ENCODE measurements around the gene CLEC17A.
A peak's percentile ranks its signal among the peaks of the same experiment; 100 is the strongest.
"Not testable (repeated sequence)": the region's sequence is repeated elsewhere in the genome, so short reads cannot be mapped to it uniquely, and the experiment has no call there.

Gene CLEC17A

DNA sequence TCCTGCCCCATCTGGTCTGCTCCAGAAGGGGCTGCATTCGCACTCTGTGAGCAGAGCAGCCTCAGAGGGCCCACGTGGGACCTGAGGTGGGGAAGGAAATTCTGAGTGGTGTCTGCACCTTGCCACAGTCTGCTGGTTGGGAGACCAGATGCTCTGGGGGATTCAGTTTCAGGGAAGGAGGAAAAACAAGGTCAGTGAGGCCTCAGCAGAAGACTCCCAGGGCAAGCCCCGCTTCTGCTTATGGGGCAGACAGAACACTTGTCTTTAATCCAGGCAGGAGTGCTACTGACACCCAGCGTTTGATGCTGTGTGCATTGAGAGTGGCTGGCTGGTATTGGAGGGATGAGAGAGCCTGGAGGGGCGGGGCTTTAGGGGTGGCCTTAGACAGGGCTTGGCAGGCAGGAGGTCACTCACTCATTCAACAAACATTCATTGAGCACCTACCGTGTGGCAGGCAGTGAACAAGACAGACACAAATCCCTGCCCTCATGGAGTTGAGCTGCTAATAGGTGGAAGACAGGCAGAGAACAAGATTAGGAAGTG, 4.9 kb upstream of the CLEC17A start:
- DNase-seq (ENCODE audit: low read depth, low spot score): no peak

DNA sequence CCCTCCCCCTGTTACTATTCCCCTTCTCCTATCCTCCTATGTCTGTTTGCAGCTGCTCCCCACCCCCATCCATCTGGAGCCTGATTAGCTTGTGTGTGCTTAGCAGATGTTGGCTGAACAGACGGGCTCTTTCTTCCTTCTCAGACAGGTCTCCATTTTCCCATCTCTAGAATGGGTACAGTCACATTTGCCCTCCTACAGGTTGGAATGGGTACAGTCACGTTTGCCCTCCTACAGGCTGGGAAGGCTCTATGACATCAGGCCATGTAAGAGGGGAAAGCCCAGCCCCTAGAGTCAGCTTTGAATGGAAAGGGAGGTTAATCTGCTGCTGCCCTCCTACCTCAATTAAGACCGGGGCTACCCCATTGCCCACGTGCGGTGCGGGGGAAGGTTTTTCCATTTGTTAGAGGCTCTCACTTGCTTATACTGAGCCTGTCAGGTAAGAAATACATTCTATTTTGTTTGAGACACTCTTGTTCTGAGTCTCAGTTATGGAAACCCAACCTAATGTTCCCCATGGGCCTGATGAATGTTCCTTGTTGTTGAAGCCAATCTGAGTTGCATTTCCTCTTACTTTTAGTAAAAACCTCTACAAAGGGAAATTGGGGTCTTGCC, 2.2 kb upstream of the CLEC17A start:
- no peak for DNase-seq (ENCODE audit: low read depth, low spot score)

DNA sequence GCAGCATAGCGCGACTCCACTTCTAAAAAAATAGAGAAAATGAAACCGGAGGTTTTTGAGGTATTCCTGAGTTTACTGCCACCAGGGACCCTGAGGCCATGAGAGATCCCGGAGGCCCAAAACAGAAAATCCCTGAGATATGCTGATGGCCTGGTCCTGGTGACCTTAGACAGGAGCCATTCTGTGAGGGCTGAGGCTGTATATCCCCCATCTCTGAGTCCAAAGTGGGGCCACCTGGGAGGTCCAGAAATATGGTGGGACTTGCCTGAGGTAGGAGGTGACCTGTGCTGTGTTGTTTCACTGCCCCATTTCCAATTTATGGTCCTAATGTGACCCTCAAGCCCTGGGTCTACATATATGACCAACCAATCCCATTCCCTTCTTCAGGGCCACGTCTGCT, 1.5 kb downstream of the CLEC17A start:
- not testable (repeated sequence) for DNase-seq (ENCODE audit: low read depth, low spot score)

DNA sequence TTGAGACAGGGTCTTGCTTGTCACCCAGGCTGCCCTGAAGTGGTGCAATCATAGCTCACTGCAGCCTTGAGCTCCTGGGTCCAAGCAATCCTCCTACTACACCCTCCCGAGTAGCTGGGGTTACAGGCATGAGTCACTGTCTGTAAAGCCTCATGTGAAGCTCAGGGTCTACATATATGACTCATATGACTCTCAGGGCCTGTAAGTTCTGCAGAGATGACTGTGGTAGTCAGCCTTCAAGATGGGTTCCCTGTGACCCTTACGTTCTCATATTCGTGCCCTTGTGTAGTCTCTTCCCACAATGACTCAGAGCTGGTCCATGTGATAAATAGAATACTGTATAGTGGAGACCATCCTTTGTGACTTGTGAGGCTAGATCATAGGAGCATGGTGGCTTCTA, 2.3 kb downstream of the CLEC17A start:
- not testable (repeated sequence) for DNase-seq (ENCODE audit: low read depth, low spot score)

DNA sequence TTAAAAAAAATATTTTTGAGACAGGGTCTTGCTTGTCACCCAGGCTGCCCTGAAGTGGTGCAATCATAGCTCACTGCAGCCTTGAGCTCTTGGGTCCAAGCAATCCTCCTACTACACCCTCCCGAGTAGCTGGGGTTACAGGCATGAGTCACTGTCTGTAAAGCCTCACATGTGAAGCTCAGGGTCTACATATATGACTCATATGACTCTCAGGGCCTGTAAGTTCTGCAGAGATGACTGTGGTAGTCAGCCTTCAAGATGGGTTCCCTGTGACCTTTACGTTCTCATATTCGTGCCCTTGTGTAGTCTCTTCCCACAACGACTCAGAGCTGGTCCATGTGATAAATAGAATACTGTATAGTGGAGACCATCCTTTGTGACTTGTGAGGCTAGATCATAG, 6.5 kb downstream of the CLEC17A start:
- DNase-seq (ENCODE audit: low read depth, low spot score): not testable (repeated sequence)

DNA sequence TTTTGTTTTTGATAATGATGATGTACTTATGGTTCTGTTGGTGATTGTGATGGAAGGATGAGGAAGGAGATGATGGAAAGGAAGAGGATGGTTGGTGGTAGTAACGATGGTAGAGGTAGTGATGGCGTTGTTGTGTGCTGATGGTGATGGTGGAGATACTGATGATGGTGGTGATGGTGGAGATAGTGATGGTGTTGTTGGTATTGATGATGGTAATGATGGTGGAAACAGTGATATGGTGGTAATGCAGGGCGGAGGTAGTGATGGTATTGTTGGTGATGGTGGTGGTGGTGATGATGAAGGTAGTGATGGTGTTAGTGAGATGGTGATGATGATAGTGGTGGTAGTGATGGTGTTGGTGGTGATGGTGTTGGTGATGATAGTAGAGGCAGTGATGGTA, 12.7 kb downstream of the CLEC17A start:
- DNase-seq (ENCODE audit: low read depth, low spot score): no peak

DNA sequence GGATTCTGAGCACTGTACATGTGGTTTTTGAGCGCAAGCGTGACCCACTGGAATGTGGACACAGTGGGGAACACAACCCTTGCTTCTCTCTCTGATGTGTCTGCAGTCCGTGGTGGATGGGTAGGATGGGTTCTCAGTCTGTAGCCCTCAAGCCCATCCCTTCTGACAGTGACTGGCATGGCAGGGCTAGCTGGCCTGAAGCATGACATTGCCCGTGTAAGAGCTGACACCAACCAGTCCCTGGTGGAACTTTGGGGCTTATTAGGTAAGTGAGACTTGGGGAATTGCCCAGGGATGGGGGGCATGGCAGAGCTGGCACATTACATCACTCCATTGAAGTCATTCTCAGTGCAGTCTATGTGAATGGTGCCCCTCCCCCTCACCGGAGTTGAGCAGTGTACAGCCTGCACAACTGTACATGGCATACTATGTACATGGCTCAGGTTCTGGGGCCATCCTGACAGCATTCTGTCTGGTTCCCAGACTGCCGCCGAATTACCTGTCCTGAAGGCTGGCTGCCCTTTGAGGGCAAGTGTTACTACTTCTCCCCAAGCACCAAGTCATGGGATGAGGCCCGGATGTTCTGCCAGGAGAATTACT, 16.8 kb downstream of the CLEC17A start:
- DNase-seq (ENCODE audit: low read depth, low spot score): no peak

DNA sequence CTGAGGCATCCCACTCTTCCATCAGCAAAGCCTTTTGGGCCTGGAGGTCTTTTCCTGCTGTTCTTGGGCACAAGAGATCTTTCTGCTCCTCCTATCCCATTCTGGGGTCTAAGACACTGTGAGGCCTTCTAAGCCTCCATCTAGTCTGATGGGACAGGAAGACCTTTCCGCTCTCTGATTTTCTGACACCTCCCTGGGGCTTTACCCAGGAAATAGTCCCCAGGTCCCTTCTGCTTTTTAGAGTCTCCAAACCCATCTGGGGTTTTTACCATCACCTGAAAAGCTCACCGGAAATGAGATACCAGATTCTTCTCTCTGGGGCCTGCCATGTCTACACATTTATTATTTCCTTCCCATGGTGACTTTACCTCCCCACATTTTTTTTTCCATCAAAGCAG, 21.1 kb downstream of the CLEC17A start:
- no peak for DNase-seq (ENCODE audit: low read depth, low spot score)

DNA sequence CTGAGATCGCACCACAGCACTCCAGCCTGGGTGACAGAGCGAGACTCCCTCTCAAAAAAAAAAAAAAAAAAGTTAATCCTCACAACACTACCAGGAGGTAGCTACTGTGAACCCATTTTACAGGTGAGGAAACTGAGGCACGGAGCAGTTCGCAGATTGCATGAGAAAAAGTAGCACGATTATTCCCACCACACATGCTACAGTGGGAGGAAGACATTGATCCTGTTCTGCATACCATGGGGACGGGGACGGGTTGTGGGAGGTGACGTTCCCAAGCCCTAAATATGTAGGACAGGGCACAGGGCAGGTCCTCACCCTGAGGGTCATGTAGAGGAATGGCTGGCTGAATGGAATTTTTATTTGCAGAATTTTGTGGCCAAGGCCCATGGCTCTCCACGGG, 23.7 kb downstream of the CLEC17A start:
- no peak for DNase-seq (ENCODE audit: low read depth, low spot score)

DNA sequence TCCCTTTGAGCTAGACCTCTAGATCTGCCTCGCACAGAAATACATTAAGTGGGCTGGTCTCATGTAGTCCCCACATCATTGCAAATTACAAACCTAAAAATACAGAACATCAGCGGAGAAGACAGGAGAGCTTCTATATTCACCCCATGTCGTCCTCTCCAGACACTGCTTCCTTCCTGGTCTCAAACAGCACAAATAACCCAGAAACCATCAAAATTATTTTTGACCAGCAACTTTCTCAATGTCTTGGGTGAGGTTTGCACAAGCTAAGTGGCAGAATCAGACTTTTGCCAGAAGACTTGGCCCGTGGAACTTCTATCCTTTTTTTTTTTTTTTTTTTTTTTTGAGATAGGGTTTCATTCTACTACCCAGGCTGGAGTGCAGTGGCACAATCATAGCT, 28.2 kb downstream of the CLEC17A start:
- no peak for DNase-seq (ENCODE audit: low read depth, low spot score)

DNA sequence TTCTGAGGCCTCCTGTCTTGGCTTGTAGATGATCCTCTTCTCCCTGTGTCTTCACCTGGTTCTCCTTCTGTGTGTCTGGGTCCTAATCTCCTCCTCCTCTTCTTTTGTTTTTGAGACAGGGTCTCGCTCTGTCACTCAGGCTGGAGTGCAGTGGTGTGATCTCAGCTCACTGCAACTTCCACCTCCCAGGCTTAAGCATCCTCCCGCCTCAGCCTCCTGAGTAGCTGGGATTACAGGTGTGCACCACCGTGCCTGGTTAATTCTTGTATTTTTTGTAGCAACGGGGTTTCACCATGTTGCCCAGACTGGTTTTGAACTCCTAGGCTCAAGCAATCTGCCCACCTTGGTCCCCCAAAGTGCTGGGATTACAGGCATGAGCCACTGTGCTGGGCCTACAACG, 29.4 kb downstream of the CLEC17A start:
- DNase-seq (ENCODE audit: low read depth, low spot score): not testable (repeated sequence)

DNA sequence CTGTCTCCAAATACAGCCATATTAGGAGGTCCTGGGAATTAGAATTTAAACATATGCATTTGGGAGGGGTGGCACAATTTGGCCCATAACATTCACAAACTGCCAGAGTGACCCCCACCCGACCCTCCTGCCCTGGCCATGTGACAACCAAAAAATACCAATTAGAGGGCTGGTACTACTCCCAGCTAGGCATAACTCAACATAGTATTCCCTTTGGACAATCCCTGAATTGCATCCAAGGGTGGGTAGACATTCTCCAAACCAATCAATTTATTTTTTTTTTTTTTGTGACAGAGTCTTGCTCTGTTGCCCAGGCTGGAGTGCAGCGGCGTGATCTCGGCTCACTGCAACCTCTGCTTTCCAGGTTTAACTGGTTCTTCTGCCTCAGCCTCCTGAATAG, 29.8 kb downstream of the CLEC17A start:
- DNase-seq (ENCODE audit: low read depth, low spot score): no peak

DNA sequence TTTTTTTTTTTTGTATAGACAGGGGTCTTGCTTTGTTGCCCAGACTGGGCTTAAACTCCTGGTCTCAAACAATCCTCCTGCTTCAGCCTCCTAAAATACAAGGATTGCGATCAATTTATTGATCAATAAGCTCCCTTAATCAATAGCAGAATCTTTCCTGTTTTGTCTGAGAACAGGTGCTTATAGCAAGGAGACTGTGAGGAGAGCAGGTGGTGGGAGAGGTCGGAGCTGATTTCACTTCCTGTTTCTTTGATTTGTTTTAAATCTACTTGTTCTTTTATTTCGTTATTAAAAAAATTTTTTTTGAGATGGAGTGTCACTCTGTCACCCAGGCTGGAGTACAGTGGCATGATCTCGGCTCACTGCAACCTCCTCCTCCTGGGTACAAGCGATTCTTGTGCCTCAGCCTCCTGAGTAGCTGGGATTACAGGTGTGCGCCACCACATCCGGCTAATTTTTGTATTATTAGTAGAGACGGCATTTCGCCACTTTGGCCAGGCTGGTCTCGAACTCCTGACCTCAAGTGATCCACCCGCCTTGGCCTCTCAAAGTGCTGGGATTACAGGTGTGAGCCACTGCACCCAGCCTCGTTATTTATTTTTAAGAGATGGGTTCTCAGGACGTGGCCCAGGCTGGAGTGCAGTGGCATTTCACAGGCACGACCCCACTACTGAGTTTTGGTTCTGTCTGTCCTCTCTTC, 30.7 kb downstream of the CLEC17A start:
- DNase-seq (ENCODE audit: low read depth, low spot score): not testable (repeated sequence)

DNA sequence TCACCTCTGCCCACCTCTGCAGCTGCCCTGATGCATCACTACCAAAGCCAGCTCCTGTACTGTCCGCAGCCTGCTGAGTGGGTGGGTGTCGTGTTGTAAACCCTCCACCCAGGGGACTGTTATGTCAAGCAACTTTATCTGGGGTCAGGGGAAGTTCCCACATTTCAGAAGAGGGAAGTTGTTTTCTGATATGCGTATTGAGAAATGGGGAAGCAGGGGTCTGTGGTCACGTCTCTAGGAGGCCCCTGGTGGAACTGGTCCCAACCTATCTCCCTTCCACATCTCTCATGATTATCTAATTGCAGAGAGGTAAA, 31.2 kb downstream of the CLEC17A start:
- DNase-seq (ENCODE audit: low read depth, low spot score): no peak

DNA sequence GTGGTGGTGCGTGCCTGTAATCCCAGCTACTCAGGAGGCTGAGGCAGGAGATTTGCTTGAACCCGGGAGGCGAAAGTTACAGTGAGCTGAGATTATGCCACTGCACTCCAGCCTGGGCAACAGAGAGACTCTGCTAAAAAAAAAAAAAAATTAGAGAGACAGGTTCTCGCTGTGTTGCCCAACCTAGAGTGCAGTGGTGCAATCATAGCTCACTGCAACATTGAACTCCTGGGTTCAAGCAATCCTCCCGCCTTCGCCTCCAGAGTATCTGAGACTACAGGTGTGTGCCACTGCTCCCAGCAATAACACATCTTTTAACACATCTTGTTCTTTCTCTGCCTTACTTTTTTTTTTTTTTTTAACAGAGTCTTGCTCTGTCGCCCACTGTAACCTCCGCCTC, 32.7 kb downstream of the CLEC17A start:
- no peak for DNase-seq (ENCODE audit: low read depth, low spot score)

DNA sequence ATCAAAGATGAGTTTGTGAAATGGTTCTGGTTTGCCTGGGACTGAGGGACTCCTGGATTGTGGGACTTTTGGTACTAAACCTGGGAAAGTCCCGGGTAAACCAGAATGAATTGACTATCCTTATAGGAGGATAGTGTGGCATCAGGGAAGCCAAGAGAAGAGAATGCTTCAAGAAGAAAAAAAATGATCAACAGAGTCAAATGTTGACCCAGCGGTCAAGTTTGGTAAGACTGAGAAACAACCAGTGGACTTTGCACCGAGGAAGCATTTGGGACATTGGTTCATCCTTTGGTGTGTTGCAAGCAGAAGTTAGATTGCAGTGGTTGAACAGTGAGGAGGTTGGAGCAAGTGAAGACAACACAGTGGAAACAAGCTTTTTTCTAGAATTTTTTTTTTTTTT, 33.5 kb downstream of the CLEC17A start:
- no peak for DNase-seq (ENCODE audit: low read depth, low spot score)

DNA sequence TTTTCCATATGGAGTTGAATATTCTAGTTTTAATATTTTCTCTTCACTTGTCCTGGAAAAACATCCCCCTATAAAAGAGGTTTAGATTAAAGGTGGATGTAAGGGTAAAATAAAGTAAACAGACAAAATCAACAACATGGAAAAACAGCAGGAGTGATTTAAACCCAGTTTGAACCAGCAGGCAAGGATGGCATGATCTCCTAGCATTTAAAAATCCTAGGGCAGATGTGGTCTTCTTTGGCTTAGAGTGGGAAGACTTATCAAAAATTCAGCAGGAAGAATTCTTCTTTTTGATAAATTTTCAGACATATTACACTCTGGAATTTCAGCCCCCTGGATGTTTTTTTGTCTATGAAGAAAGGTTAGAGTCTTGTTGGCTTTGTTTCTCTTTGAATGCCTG, 36.5 kb downstream of the CLEC17A start:
- no peak for DNase-seq (ENCODE audit: low read depth, low spot score)

DNA sequence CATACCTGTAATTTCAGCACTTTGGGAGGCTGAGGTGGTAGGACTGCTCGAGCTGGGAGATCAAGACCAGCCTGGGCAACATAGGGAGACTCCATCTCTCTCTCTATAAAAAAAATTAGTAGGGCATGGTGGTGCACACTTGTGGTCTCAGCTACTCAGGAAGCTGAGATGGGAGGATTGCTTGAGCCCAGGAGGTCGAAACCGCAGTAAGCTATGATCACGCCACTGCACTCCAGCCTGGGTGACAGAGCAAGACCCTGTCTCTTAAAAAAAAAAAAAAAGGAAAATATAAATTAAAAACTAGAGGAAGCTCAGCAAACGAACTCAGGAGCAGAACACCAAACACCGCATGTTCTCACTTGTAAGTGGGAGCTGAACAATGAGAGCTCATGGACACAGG, 41.6 kb downstream of the CLEC17A start:
- not testable (repeated sequence) for DNase-seq (ENCODE audit: low read depth, low spot score)

DNA sequence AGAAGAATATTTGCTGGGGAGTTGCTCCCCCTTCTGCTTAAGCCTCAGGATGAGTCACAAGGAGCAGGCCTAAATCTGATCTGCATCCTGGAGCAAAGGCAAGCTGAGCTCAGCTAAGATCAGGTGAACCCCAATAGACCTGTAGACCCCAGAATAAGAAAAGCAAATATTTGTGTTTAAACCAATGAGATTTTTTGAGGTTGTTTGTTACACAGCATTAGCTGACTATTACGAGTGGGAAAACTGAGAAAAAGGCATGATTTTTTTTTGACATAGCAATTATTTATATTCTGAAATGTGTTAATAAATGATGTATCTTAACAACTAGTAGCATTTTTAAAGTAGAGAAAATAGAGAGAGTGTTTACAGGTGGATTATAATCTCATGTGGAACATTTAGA, 46.7 kb downstream of the CLEC17A start:
- no peak for DNase-seq (ENCODE audit: low read depth, low spot score)

DNA sequence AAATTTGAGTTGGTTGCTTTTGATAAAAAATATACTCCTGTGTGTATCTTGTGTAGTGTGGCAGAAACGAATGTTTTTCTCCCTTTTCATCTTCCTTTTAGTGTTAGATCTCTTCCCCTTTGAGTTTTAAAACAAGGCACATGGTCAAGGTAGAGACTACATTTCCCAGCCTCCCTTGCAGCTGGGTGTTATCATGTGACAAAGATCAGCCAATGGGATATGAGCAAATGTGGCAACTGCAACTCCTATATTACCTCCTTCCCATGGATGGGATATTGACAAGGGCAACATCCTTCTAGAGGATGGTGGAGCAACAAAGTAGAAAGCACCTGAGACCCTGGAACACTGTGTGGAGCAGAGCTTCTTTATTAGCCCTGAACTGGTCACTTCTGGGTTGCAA, 49.4 kb downstream of the CLEC17A start:
- peak; percentile 34 for DNase-seq (ENCODE audit: low read depth, low spot score)

DNA sequence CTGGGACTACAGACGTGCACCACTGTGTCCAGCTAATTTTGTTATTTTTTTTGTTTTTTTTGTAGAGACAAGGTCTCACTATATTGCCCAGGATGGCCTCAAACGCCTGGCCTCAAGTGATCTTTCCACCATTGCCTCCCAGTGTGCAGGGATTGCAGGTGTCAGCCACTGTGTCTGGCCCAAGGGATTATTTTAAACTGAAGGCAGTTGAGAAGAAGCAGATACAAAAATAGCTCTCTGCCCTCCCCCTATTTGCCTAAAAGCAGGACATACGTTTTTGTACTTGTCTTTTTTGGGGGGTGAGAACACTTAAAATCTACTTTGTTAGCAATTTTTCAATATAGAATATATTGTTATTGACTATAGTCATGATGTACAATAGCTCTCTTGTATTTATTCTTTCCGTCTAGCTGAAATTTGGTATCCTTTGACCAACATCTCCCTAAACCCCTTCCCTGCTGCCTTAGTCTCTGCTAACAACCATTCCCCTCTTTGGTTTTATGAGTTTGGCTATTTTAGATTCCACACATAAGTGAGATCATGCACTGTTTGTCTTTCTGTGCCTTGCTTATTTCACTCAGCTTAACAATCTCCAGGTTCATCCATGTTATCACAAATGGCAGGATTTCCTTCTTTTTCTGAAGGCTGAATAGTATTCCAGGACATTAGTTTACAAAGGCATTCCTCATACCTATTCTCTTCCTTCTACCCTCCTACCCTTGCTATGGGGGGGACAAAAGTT, 56.8 kb downstream of the CLEC17A start:
- DNase-seq (ENCODE audit: low read depth, low spot score): no peak

DNA sequence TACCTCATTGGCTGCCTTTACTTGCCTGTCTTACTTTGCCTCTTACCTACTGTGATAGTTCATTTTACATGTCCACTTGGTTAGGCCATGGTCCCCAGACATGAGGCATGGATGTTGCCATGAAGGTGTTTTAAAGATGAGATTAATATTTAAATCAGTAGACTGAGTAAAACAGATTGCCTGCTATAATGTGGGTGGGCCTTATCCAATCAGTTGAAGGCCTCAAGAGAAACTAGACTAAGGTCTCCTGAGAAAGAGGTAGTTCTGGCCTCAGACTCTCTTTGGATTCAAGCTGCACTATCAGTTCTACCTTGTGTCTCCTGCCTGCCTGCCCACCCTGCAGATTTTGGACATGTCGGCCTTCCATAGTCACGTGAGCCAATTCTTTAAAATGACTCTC, 65.6 kb downstream of the CLEC17A start:
- DNase-seq (ENCODE audit: low read depth, low spot score): no peak

DNA sequence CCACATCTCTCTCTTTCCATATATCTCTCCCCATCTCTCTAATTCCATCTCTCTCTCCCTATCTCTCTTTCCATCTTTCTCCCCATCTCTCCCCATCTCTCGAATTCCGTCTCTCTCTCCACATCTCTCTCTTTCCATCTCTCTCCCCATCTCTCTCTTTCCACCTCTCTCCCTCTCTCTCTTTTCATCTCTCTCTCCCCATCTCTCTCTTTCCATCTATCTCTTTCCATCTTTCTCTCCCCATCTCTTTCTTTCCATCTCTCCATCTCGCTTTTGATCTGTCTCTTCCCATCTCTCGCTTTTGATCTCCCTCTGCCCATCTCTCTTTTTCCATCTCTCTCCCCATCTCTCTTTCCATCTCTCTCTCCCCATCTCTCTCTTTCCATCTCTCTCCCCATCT, 66.1 kb downstream of the CLEC17A start:
- no peak for DNase-seq (ENCODE audit: low read depth, low spot score)

Data from ELF-1 (cell line).